RPMI7951 (cell line): Measurements from ENCODE around the gene PTPRCAP. TPM values are rescaled to one million over a fixed set of nuclear protein-coding genes. Genes with fewer than 3 reads are reported as not detected.
"Not testable (repeated sequence)": the region's sequence is repeated elsewhere in the genome, so short reads cannot be mapped to it uniquely, and the experiment has no call there.

Experiments
- DNase-seq: peaks from one replicate; pipeline ENCODE4 v3.0.0-alpha.2; 2012; ENCODE audit warnings: low read depth
- total RNA-seq: library from RNA; depleted of rRNA; stranded (reverse); fragments of >200 nt; shearing (Covaris generic); gene quantifications from 2 replicates; pipeline ENCODE4 v1.2.3, GENCODE V29; 2014

PTPRCAP gene
- total RNA-seq, 1 experiment from 2014 or later, result not detected

GRCh38 chr11:67409781-67410368 is 27.6 kb downstream of the PTPRCAP start:
- DNase-seq, result no peak

DNA sequence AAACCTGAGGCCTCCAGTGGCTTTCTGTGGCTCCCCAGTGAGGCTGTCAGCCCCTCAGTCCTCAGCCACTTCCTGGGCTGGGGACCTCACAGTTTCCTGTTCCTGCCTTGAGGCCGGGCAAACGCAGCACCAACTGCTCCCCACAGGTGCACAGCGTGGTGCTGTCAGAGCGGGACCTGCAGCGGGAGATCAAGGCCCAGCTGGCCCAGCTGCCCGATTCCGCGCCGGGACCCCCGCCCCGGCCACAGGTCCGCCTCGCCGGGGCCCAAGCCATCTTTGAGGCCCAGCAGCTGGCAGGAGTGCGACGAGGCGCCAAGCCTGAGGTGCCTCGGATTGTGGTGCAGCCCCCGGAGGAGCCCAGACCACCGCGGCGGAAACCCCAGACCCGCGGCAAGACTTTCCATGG is 28.2 kb downstream of the PTPRCAP start:
- no peak for DNase-seq

DNA sequence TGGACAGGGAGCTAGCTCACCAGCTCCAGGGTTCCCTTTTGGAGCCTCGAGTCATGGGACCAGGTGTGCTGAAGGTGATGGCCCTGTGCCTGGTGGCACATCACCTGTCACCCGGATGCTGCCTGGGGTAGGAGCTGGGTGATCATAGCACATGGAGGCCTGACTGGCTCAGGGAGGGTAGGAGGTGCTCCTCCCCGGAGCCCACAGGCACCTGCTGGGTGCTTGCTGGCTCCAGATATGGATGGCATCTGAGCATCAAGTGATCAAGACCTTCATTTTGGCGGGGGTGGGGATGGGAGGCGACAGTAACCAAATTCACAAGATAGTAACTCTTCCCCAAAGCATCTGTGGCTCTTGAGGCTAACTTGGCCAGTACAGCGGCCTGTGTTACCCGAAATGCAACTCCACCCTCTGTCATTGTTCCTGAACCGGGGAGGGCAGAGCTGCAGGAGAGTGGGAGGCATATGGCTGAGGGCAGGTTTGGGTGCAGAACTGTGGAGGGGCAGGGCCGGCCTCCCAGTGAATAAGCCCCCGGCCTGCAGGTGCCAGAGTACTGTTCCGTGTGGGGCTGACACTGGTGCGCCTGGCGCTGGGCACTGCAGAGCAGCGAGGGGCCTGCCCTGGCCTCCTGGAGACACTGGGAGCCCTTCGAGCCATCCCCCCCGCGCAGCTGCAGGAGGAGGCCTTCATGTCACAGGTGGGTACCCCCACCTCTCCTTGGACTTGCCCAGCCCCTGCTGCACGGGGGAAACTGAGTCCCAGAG is 28.9 kb downstream of the PTPRCAP start:
- DNase-seq, result no peak

GRCh38 chr11:67407688-67408163 is 29.8 kb downstream of the PTPRCAP start:
- DNase-seq, result no peak

DNA sequence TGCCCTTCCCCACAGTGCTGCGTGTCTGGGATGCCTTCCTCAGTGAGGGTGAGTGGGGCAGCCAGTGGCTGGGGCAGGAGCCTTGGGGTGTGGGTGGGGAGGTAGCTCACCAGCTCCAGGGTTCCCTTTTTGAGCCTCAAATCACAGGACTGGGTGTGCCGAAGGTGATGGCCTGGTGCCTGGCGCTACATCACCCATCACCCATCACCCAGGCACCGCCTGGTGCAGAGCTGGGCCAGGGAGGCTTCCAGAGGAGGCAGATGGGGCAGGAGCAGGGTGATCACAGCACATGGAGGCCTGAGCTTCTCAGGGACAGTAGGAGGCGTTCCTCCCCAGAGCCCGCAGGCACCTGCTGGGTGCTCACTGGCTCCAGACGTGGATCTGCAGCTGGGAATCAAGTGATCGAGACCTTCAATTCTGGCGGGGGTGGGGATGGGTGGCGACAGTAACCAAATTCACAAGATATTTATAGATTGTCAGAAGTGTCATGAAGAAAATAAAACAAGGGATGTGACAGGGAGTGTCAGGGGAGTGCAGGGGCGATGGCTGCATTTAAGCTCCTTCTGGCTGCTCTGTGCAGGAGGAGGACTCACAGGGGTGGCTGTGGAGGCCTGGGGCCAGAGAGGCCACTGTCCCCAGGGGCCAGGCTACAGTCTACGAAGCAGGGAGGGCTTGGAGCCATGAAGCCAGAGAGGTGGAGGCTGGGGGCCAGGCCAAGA is 30.4 kb downstream of the PTPRCAP start:
- no peak for DNase-seq

DNA sequence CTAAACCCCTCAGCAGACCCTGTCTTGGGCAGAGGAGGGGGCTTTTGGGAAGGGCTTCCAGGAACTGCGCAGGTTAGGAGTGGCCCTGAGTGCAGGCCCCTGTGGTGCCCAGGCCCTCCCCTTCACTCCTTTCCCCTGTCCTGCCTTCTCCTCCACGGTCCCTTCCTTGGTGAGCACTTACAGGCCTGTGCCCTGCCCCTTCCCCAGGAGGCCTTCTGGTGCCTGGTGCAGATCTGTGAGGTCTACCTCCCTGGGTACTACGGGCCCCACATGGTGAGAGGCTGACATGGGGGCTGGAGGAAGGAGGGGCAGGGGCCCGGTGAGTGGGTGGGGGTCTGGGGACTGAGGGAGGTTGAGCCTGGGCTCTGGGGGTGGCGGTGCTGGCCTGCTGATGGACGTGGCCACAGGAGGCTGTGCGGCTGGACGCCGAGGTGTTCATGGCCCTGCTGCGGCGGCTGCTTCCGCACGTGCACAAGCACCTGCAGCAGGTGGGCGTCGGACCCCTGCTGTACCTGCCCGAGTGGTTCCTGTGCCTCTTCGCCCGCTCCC is 31.0 kb downstream of the PTPRCAP start:
- no peak for DNase-seq

DNA sequence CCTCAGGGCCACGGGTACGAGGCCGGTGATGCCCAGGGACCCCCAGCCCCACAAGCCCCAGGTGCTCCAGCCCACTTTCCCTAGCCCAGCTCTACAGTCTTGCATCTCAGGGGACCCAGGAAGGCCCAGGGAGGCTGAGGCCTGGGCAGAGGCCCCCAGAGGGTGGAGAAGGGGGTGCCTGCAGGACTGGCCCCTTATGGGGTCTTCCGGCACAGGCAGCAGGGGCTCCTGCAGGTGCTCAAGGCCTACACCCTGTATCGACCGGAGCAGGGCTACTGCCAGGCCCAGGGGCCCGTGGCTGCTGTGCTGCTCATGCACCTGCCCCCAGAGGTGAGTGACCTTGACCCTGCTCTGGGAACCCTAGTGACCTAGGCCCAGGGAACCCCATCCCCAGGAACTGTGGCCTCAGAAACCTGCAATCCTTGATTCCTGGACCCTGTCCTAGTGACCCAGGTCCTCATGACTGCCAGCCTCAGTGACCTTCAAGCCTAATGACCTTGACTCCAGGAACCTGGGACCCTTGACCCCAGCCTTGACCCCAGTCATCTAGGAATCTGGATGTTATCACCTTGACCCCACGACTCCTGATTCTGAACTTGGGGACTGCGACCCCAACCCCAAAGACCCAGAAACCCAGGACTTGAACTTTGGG is 31.7 kb downstream of the PTPRCAP start:
- DNase-seq, result no peak

DNA sequence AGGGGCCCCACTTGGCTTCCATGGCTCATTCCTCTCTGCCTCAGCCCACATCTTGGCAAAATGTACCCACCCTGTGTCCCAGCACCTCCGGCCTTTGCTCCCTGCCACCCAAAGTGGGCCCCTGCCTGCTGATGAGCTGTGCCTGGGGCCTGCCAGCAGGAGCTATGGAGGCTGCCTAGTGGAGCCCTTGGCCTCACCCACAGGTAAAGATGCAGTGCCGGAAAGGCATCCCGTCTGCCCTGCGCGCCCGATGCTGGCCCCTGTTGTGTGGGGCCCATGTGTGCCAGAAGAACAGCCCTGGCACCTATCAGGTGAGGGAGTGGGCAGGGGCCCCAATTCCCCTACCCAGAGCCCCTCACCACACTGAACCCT is 32.3 kb downstream of the PTPRCAP start:
- no peak for DNase-seq

GRCh38 chr11:67404515-67405195 is 32.8 kb downstream of the PTPRCAP start:
- DNase-seq, result no peak

DNA sequence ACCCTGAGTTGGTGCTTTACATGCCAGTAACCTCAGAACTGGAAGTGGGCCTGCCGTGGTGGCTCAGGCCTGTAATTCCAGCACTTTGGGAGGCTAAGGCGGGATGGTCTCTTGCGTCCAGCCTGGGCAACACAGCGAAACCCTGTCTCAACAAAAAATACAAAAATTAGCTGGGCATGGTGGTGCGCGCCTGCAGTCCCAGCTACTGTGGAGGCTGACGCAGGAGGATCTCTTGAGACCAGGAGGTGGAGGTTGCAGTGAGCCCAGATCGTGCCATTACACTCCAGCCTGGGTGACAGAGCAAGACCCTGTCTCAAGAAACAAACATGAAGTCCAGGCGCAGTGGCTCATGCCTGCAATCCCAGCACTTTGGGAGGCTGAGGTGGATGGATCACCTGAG is 34.4 kb downstream of the PTPRCAP start:
- not testable (repeated sequence) for DNase-seq

- DNase-seq, result not testable (repeated sequence)
Measured at GRCh38 chr11:67402192-67402839, 35.2 kb downstream of the PTPRCAP start.

DNA sequence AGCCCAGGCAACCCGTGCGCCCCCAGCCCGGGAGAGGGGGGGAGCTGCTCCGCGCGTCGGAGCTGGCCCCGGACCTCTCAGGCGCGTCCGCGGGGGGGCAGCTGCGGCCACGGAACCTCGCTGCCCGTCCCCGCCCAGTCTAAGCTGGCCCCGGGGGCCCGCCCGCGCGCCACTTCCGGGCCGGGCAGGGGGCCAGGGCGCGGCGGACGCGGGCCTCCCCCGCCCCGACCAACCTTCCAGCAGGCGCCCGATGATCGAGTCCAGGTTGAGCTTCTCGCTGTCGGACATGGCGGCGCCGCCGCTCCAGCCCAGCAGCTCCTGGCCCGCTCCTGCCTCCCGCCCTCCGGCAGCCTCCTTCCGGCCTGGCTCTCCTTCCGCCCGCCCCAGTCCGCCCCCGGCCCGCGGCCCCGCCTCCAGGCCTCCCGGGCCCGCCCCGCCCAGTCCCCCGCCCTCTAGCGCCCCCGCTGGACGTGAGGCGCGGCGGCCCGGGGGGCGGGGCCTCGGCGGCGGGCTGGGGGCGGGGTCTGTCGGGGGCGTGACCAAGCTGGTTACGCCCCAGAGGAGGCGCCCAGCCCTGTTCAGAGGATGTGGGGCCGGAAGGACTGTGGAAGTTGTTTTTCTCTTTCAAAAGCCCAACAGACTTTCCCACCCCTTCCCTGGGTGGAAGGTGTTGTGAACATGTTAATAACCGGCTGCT is 35.8 kb downstream of the PTPRCAP start, which contains the start of gene PPP1CA:
TSS of gene PPP1CA (minus strand) at position 364 of the 697 bp plus-strand sequence. CDS start at position 288, 76 bp downstream.
- DNase-seq, result peak; percentile 85

- DNase-seq, result no peak
Measured at GRCh38 chr11:67400942-67401494, 36.5 kb downstream of the PTPRCAP start.

DNA sequence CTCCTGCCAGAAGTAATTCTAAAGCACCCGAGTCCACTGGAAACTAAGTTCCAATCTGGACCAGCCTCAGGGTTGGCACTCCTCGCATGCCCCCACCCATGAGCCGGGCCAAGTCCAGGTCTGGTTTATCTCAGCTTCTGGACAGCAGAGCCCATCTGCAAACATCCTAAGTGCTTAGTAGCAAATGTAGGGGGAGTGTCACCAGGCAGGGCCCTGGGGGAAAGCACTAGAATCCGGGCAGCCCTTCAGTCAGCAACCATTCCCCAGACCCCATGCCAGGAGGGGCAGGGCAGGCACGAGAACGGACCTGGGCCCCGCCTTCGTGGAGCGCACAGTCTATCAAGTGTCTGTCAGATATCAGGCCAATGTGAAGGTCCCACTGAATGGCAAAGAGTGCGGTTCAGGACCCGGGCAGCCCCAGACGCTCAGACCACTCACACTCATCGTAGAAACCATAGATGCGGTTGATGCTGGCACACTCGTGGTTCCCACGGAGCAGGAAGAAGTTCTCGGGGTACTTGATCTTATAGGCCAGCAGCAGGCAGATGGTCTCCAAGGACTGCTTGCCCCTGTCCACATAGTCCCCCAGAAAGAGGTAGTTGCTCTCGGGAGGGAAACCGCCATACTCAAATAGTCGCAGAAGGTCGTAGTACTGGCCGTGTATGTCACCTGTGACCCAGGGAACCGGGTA is 37.1 kb downstream of the PTPRCAP start:
- no peak for DNase-seq

DNA sequence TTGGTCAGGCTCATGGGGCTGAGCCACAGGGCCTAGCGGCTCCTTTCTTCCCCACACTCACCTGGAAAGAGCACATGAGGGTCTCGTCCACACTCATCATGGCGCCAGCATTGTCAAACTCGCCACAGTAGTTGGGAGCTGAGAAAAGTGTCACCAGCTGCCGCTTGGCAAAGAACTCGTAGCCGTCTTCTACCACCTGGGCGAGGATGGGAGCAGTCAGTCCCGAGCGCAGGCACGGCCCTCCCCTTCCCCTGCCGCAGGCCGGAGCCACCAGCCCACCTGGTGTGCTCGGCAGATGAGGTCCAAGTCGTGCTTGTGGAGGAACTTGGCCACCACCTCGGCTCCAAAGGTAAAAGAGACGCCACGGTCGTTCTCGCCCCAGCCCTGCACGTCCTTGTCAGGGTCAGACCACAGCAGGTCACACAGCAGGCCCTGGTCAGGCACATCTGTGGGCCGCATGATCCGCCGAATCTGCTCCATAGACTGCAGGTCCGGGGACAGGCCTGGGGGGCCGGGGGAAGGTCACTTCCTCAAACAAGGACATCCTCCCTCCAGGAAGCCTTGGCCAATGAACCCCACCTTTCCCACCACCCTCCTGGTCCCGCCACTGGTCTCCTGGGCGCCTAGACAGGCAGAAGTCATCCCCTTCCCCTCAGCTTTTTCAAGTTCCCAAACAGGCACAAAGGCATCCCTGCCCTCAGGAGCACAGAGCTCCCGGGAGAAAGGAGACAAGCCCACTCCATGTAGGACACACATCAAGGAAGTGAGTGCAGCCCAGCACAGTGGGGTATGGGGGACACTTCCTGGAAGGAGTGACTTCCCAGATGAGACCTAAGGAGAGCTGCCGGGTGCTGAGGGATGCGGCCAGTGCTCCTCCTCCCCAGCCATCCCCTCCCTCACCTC is 38.6 kb downstream of the PTPRCAP start:
- no peak for DNase-seq

DNA sequence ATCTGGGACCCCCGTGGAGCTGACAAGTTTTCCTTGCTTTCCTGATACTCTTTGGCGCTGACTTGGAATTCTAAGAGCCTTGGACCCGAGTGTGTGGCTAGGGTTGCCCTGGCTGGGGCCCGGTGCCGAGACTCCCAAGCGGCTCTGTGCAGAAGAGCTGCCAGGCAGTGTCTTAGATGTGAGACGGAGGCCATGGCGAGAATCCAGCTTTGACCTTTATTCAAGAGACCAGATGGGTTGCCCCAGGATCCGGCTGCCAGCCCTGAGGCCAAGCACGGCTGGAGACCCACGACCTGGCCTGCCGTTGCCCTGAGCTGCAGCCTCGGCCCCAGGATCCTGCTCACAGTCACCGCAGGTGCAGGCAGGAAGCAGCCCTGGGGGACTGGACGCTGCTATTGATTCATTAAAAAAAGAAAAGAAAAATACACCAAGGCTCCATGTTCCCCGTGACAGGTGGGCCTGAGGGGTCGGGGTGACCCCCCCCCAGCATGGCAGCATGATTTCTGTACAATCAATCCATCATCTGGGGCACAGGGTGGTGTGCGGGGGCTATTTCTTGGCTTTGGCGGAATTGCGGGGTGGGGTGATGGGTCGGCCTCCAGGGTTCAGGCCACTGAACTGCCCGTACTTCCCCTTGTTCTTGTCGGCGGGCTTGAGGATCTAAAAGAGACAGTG is 39.4 kb downstream of the PTPRCAP start:
- no peak for DNase-seq

DNA sequence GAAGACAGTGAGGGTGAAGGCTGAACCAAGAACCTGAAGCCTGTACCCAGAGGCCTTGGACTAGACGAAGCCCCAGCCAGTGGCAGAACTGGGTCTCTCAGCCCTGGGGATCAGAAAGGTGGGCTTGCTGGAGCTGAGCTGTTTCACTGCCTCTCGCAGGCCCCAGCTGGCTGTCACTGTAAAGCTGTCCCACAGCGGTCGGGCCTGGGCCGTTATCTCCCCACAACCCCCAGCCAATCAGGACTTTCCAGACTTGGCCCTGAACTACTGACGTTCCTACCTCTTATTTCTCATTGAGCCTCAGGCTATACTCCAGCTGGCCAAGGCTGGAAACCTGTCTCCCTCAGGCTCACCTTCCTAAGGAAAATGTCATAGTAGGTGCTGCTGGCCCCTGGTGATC is 39.9 kb downstream of the PTPRCAP start:
- DNase-seq, result no peak
